HG02571 (cell line): ENCODE data around the gene BLID.

Experiments
- ATAC-seq: cut with Tn5 transposase; IDR thresholded peaks from one replicate; pipeline ENCODE4 v1.9.1; 2021; ENCODE audit warnings: mild to moderate bottlenecking, moderate library complexity; ENCODE audit not compliant: unreplicated experiment

The BLID gene

DNA sequence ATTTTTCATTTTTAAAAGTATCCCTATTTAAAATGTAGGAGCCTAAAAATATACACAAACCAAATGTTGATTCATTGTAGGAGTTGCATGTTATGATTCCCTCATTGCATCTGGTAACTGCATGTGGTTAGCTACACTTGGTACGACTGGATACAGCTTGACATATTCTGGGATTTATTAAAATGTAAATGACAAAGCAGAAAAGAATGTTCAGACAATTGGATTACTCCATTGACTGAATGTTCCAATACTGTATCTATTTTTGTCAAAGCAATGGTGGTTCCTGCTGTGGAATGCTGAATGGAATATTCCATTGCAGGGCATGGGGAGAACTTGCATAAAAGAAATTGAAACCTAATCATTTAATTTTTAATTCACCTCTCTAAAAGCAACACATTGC lies 30.8 kb downstream of the BLID start:
- no peak for ATAC-seq

DNA sequence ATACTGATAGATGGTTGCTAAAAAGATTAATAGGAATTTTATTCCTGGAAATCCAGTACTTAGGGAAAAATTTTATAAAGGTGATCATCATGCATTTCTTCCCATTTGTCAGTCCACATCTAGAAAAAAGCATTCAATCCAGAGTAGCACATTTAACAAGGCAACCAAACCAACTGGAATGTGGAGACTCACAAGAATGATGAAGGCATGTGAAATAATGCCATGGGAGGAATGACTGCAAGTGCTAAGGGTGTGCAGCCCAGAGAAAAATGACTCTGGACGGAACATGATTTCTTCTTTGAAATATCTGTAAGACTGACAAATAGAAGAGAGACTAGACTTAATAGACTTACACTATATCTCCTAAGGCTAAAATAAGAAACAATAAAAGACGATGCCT lies 33.8 kb downstream of the BLID start:
- ATAC-seq, result no peak

DNA sequence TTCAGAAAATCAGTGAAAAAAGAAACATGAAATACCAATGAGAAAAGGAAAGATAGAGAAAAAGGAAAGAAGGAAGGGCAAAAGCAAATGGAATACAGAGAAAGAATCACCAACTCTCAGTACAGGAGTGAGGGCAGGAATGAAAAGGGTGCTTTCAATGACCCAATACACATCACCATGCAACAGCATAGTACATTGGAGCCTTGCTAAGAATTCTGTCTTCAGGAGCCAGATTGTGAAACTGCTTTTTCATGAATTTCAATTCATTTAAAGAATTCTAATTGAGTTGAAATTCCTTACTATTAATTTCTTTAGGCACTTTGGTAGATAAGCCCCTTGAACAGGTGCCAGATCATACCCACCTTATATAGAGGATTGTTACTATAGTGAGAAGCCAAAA lies 34.9 kb downstream of the BLID start:
- ATAC-seq, result no peak

DNA sequence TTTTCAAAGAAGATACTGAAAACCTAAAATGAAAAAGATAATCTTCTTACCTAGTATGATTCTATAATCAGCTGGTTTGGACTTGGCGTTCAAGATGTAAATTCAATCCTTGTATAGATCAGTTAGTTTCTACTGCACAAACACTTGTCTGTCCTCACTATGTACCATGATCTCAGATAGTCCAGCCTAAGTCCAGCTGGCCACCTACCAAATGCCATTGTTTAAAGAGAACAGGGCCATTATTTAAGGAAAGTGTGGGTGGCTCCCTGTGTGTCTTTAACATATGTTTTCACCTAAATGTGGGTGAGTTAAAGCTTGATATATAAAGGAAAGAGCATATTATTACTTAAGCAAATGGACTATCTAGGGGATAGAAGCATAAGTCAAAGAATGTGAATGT lies 38.6 kb downstream of the BLID start:
- no peak for ATAC-seq

DNA sequence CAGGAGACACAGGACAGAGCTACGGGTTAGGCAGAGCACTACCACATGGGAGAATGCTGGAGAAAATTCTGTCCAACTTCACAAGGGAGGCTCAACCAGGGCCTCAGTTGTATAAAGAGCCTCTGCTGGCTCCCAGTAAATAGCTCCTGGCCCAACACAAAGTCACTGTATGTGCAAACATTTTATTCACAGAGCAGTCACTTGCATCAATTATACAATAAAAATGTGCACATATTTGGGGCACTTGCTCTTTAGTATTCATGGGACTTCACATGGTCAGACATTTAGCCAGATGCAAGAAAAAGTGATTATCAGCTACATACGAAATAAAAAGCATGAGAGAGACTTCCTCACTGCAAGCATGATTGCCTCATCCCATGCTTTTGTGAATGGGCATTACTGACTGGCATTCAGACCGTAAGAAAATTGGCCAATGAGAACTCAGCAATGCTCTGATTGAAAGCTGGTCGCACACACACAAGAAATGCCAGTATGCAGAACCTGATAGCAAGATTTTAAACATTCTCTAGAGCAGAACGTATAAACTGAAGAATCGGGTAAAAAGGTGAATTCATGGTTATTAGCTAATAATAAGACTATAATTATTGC lies 39.4 kb downstream of the BLID start:
- ATAC-seq, result no peak

DNA sequence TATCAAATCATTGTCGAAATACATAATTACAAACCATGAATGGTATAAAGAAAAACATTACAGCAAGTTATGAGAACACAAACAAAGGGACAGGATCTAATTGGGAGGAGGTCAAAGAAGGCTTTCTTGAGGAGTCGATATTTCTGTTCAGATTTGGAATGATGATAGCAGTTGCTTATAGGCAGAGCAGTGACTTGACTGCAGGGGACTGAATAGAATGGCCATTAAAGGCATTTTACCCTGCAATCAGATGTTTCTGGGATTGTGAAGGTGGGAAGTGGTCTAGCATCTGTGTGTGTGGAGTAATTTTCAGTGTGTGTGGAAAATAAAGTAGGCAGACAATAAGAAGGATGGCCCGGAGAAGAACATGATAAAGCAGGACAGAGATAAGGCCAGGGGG lies 41.0 kb downstream of the BLID start:
- no peak for ATAC-seq

DNA sequence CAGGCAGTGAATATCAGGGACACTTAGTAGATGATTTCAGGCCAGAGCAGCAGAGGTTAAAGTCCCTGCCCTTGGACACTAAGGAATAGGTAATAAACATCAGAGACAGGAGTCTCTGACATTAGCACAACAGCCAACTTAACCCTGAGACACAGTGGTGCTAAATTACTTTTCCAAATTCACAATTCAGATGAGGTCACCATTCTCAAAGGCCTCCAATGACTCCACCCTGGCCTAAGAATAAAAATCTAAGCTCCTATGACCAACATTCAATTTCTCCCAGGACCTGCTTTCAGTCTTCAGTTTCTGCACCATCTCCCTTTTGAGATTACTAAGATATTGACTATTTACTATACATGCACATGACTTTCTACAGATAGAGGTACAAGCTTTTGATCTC lies 42.0 kb downstream of the BLID start:
- no peak for ATAC-seq

DNA sequence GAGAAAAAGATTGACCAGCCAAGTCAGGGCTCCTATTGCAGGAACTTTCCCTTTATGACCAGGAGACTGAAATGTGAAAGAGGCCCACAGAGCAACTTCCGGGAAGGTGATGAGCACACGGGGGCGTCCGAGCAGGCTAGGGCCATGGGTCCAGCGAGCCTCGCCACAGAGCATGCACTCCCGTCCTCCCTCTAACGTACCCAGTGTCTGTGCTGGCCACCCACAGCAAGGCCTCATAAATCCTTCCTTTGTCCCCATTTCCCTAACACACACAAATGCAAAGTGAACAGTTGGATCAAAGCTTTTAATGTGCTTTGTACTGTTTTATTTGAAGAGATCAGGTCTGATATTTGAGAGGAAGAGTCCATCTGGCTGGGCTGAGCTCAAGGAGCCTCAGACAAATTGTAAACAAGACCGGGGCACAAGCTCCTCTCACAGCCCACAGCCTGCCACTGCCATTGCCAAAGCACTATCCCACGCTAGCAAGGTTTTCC lies 44.3 kb downstream of the BLID start:
- no peak for ATAC-seq

DNA sequence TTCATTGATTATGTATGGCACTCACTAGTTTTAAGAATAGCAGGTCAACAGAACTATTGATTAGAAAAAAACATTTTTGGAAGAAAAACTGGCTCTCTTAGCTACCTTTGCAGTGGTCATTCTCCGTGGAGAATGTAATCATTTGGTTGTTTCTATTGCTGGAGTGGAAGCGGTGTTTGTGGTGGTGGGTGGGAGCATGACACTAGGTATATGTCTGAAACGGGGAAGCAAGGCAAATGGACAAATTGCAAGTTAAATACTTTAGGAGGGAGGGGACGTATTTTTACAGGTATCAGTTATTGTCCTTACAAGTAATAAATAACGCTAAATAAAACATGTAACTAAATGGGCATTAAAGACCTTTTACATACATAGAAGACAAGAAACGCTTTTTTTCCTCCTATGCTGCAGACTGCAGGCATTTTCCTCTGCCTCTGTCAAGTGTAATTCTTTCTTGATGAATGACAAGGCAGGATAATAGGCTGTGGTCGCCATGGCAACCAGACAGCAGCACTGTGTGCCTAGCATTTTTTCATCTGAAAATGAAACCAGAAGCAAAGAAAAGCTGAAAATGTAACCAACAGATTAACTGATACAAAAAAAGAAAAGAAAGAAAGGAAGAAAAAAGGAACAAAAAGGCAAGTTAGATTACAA lies 46.2 kb downstream of the BLID start:
- no peak for ATAC-seq

DNA sequence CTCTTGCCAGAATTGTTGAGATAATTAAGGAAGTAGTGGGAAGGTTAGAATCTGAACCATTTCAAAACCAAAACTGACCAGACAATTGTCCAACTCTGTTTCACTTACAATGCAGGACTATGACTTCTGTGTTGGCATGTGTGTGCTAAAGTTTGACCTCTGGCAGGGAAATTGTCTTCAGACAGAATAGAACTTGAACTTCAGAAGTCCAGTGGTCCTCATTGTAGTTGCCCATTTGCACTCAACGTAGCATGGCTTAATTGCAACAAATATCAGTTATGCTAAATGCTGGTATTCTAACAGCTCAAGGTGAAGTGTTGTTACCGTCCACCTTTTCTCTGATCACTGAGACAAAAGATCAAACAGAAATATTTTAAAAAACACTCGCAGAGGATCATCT lies 47.2 kb downstream of the BLID start:
- no peak for ATAC-seq

DNA sequence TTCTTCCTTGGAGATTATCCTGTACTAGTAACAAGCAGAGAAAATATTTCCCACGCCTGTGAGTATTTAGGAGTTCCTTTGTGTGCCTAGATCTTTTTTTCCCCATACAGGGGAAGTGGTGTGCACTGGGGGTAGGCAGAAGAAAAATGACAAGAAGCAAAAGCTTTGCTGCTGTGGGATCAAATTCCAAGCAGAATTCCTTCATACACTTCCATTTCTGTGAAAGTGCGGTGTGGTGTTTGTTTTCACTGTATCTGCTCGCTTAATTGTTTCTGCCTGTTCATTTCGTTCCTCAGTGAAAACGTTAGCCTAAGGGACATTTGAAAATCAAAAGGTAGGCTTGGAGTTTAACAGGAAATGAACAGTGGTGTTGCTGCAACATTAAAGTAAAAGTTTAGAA lies 47.9 kb downstream of the BLID start:
- ATAC-seq, result no peak
